HG02970 (cell line): ENCODE data around the gene MAP4K3.

Experiments
- ATAC-seq: cut with Tn5 transposase; IDR thresholded peaks from one replicate; pipeline ENCODE4 v1.9.1; 2021; ENCODE audit warnings: mild to moderate bottlenecking, moderate library complexity, moderate number of reproducible peaks; ENCODE audit not compliant: unreplicated experiment, low FRiP score

Gene MAP4K3

GRCh38 chr2:39320162-39320561 is 116.9 kb downstream of the MAP4K3 start:
- ATAC-seq = no peak

GRCh38 chr2:39313575-39313974 is 123.5 kb downstream of the MAP4K3 start:
- no peak for ATAC-seq

- ATAC-seq = no peak
Measured at GRCh38 chr2:39311469-39311868, 125.6 kb downstream of the MAP4K3 start.

GRCh38 chr2:39308778-39309177 is 128.3 kb downstream of the MAP4K3 start:
- no peak for ATAC-seq

GRCh38 chr2:39306626-39307025 is 130.5 kb downstream of the MAP4K3 start:
- ATAC-seq = no peak

- no peak for ATAC-seq
Measured at GRCh38 chr2:39304729-39305128, 132.4 kb downstream of the MAP4K3 start.

GRCh38 chr2:39304200-39304599 is 132.9 kb downstream of the MAP4K3 start:
- no peak for ATAC-seq

- ATAC-seq = no peak
Measured at GRCh38 chr2:39301352-39301751, 135.7 kb downstream of the MAP4K3 start.

- no peak for ATAC-seq
Measured at GRCh38 chr2:39300044-39300978, 136.8 kb downstream of the MAP4K3 start.

- no peak for ATAC-seq
Measured at GRCh38 chr2:39290433-39290832, 146.7 kb downstream of the MAP4K3 start.

- ATAC-seq = no peak
Measured at GRCh38 chr2:39289609-39290008, 147.5 kb downstream of the MAP4K3 start.

- ATAC-seq = no peak
Measured at GRCh38 chr2:39283561-39283960, 153.5 kb downstream of the MAP4K3 start.

GRCh38 chr2:39281391-39281790 is 155.7 kb downstream of the MAP4K3 start:
- no peak for ATAC-seq

GRCh38 chr2:39275016-39275415 is 162.1 kb downstream of the MAP4K3 start:
- no peak for ATAC-seq

GRCh38 chr2:39269941-39270340 is 167.1 kb downstream of the MAP4K3 start:
- ATAC-seq = no peak

GRCh38 chr2:39266916-39267434 is 170.1 kb downstream of the MAP4K3 start:
- no peak for ATAC-seq

- no peak for ATAC-seq
Measured at GRCh38 chr2:39266139-39266805, 170.8 kb downstream of the MAP4K3 start.

- ATAC-seq = no peak
Measured at GRCh38 chr2:39265315-39265714, 171.8 kb downstream of the MAP4K3 start.

- no peak for ATAC-seq
Measured at GRCh38 chr2:39264733-39265132, 172.4 kb downstream of the MAP4K3 start.

- no peak for ATAC-seq
Measured at GRCh38 chr2:39260087-39260486, 177.0 kb downstream of the MAP4K3 start.

- ATAC-seq = no peak
Measured at GRCh38 chr2:39256040-39256439, 181.0 kb downstream of the MAP4K3 start.
